Measurements from ENCODE around the gene RNF150.

The RNF150 gene

DNA sequence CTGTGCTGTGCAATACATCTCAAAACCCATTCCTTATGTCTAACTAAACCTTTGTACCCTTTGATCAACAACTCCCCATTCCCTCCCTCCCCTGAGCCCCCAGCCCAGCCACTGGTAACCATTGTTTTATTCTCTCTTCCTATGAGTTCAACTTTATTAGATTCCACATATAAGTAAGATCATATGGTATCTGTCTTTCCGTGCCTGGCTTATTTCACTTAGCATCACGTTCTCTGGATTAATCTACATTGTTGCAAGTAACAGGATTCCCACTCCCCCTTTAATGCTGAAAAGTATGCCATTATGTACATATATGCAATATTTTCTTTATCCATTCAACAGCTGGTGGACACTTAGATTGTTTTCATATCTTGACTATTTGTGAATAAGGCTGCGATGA lies 119.4 kb downstream of the RNF150 start:
- TF ChIP-seq, protein P1, sequence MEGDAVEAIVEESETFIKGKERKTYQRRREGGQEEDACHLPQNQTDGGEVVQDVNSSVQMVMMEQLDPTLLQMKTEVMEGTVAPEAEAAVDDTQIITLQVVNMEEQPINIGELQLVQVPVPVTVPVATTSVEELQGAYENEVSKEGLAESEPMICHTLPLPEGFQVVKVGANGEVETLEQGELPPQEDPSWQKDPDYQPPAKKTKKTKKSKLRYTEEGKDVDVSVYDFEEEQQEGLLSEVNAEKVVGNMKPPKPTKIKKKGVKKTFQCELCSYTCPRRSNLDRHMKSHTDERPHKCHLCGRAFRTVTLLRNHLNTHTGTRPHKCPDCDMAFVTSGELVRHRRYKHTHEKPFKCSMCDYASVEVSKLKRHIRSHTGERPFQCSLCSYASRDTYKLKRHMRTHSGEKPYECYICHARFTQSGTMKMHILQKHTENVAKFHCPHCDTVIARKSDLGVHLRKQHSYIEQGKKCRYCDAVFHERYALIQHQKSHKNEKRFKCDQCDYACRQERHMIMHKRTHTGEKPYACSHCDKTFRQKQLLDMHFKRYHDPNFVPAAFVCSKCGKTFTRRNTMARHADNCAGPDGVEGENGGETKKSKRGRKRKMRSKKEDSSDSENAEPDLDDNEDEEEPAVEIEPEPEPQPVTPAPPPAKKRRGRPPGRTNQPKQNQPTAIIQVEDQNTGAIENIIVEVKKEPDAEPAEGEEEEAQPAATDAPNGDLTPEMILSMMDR (IDR thresholded peaks at IDR 0.05; ENCODE audit: control insufficient read depth, insufficient read depth, low read depth, low read length, missing control alignments): no peak
- H3K4me3 ChIP-seq (ENCODE audit: control insufficient read depth, low read depth, low read length): no peak overlapping the region
- DNase-seq (ENCODE audit: low read depth): no peak

DNA sequence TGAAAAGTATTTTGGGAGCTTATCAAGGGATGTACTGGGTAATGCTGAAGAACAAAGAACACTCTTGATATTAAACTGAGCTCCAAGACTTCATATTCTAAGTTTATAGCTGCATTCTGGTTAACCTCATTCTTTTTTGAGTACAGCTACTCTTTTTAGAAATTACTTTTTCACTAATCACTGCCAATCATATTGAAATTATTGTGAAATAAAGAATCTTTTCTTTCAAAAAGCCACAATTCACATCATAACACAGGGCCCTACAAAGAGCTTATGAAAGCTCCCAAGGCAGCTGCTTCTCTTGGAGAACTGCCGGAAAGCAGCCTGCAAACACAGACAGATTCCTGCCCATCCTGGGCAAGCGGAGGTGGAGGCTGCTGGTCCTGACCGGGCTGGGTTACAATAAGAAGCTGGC lies 121.4 kb downstream of the RNF150 start:
- TF ChIP-seq, protein P1 (IDR thresholded peaks at IDR 0.05; ENCODE audit: control insufficient read depth, insufficient read depth, low read depth, low read length, missing control alignments): no peak
- no peak overlapping the region for H3K4me3 ChIP-seq (ENCODE audit: control insufficient read depth, low read depth, low read length)
- no peak for DNase-seq (ENCODE audit: low read depth)

DNA sequence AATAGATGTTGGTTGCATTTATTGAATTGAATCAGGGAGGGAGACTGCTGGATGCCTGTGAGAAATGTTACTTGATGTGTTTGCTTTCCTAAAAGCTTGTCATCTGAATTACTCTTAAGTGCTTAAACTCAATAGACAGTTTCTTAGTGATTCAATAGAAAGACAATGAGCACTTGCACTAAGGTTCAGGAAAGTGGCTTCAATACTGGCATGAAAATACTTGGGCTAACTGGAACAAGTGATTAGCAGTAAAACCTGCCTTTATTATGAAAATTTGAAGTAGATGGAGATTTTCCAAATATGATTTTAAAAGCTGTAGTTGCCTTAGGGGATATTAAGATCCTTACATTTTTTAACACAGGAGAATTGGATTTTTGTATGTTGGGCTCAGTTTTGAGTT lies 123.3 kb downstream of the RNF150 start:
- DNase-seq (ENCODE audit: low read depth): no peak
- TF ChIP-seq, protein P1 (IDR thresholded peaks at IDR 0.05; ENCODE audit: control insufficient read depth, insufficient read depth, low read depth, low read length, missing control alignments): no peak
- H3K4me3 ChIP-seq (ENCODE audit: control insufficient read depth, low read depth, low read length): no peak overlapping the region

DNA sequence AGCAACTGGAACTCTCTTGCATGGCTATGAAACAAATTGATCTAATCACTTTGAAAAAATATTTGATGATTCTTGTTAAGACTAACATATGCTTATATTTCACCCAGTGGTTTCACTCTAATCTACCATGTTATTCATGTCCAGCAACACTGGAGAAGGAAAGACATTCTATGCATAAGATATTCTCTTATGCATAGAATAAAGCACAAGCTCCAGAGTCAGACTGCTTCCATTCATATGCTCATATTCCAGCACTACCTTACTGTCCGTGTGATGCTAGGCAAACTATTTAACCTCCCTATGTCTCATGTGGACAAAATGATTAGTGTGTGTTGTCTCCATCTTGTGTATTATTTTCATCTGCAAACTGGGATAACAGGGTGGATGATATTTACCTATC lies 124.1 kb downstream of the RNF150 start:
- H3K4me3 ChIP-seq (ENCODE audit: control insufficient read depth, low read depth, low read length): no peak overlapping the region
- no peak for DNase-seq (ENCODE audit: low read depth)
- TF ChIP-seq, protein P1 (IDR thresholded peaks at IDR 0.05; ENCODE audit: control insufficient read depth, insufficient read depth, low read depth, low read length, missing control alignments): no peak

DNA sequence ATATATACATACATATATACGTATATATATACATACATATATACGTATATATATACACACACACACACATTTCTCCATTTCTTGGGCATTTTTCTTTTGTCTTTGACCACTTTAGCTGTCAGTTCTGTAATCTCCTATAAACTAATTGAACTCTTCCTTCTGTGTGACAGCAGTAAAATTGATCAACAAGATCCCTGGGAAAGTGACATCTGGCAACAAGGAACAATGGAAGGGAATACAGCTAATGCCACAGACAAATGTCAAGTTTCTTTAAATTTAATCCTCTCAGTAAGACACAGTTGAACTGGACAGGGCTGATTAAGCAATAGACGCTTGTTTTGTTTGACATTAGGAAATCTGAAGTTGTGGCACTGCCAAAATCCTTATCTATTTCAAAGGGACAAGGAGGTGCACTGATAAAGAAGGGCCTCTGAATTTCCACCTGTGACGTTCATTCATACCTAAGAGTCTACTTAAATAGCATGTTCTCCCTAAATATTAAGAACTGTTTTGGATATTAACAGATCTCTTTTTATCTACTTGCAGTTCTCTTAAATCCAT lies 126.9 kb downstream of the RNF150 start:
- no peak for DNase-seq (ENCODE audit: low read depth)
- TF ChIP-seq, protein P1 (IDR thresholded peaks at IDR 0.05; ENCODE audit: control insufficient read depth, insufficient read depth, low read depth, low read length, missing control alignments): no peak
- no peak overlapping the region for H3K4me3 ChIP-seq (ENCODE audit: control insufficient read depth, low read depth, low read length)

DNA sequence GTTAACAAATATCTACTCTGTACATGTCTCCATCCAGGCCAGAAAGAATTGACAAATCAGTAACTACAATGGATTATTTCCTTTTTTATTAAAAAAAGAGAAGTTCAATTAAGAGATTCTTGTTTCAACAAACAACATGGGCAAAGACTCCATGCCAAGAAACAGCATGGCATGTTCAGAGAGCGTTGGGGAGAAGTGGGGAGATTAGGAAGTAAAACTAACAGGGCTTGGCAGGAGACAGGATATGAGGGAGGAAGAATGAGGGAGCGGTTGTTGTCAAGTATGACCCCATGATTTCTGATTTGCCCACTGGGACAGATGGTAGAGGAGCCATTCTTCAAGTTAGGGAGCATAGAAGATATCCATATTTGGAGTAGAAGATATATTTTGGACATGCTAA lies 128.4 kb downstream of the RNF150 start:
- H3K4me3 ChIP-seq (ENCODE audit: control insufficient read depth, low read depth, low read length): no peak overlapping the region
- TF ChIP-seq, protein P1 (IDR thresholded peaks at IDR 0.05; ENCODE audit: control insufficient read depth, insufficient read depth, low read depth, low read length, missing control alignments): no peak
- no peak for DNase-seq (ENCODE audit: low read depth)

DNA sequence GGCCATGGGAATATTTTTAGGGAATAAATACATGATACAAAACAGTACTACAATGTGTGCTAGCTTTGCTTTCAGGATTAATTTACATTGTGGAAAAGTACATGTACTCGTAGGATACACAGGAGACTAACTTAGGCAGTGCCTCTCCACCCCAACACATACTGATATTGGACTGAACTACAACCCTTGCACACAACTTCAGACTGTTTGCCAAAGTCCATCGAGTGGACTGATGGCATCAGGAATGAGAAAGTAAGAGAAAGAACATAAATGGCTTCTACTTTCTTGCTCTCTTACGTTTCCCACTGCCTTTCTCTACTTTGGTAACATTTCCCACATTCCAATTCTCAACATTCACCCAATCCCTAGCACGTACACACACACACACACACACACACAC lies 130.1 kb downstream of the RNF150 start:
- TF ChIP-seq, protein P1 (IDR thresholded peaks at IDR 0.05; ENCODE audit: control insufficient read depth, insufficient read depth, low read depth, low read length, missing control alignments): no peak
- H3K4me3 ChIP-seq (ENCODE audit: control insufficient read depth, low read depth, low read length): no peak overlapping the region
- no peak for DNase-seq (ENCODE audit: low read depth)

All from AG09309 (cell line).